ENCODE data around the gene NFIB.

NFIB gene

DNA sequence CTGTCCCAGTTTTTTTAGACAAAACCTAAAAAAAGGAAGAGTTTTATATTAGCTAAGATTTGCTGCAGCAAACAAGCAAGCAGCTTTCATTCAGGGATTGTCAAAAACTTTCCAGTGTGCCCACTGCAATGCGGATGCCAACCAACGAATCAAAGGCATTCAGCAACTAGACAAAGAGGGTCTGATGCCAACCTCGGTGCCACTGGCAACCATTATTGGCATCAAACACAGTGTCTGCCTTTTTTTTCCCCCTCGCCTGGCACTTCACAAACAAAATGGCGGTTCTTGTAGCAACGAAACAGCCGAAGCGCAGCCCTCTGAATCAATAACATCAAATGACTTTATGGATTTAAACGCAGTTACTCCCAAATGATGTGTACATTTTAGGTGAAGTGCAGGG is 10.4 kb downstream of the NFIB start:
- FAIRE-seq (no peak), DNase-seq (ENCODE audit: insufficient read length, low spot score) (no peak)
- TF ChIP-seq POLR2A (IDR thresholded peaks at IDR 0.05; ENCODE audit: low read depth, low read length) (no peak), POU2F2 (IDR thresholded peaks at IDR 0.05; ENCODE audit: low read depth, low read length) (no peak), PAX5 (IDR thresholded peaks at IDR 0.05; ENCODE audit: insufficient read depth, low read length, severe bottlenecking) (no peak), TAF1 (IDR thresholded peaks at IDR 0.05; ENCODE audit: low read depth, low read length) (no peak), SPI1 (IDR thresholded peaks at IDR 0.05; ENCODE audit: low read depth, low read length) (no peak), POLR2AphosphoS5 (IDR thresholded peaks at IDR 0.05; ENCODE audit: low read depth, low read length) (no peak)

GRCh38 chr9:14303100-14303499 is 10.8 kb downstream of the NFIB start:
- no peak for TF ChIP-seq SPI1 (IDR thresholded peaks at IDR 0.05; ENCODE audit: low read depth, low read length)
- no peak for TF ChIP-seq TAF1 (IDR thresholded peaks at IDR 0.05; ENCODE audit: low read depth, low read length)
- TF ChIP-seq PAX5 (IDR thresholded peaks at IDR 0.05; ENCODE audit: insufficient read depth, low read length, severe bottlenecking) = no peak
- TF ChIP-seq POLR2AphosphoS5 (IDR thresholded peaks at IDR 0.05; ENCODE audit: low read depth, low read length) = no peak
- no peak for TF ChIP-seq POLR2A (IDR thresholded peaks at IDR 0.05; ENCODE audit: low read depth, low read length)
- TF ChIP-seq POU2F2 (IDR thresholded peaks at IDR 0.05; ENCODE audit: low read depth, low read length) = no peak
- DNase-seq (ENCODE audit: insufficient read length, low spot score) (no peak), FAIRE-seq (no peak)

GRCh38 chr9:14302405-14302804 is 11.5 kb downstream of the NFIB start:
- TF ChIP-seq POLR2AphosphoS5 (IDR thresholded peaks at IDR 0.05; ENCODE audit: low read depth, low read length) = no peak
- TF ChIP-seq PAX5 (IDR thresholded peaks at IDR 0.05; ENCODE audit: insufficient read depth, low read length, severe bottlenecking) = no peak
- no peak for TF ChIP-seq SPI1 (IDR thresholded peaks at IDR 0.05; ENCODE audit: low read depth, low read length)
- no peak for TF ChIP-seq POU2F2 (IDR thresholded peaks at IDR 0.05; ENCODE audit: low read depth, low read length)
- TF ChIP-seq TAF1 (IDR thresholded peaks at IDR 0.05; ENCODE audit: low read depth, low read length) = no peak
- no peak for TF ChIP-seq POLR2A (IDR thresholded peaks at IDR 0.05; ENCODE audit: low read depth, low read length)

GRCh38 chr9:14301583-14302021 is 12.3 kb downstream of the NFIB start:
- TF ChIP-seq POLR2A (IDR thresholded peaks at IDR 0.05; ENCODE audit: low read depth, low read length) (no peak), POLR2AphosphoS5 (IDR thresholded peaks at IDR 0.05; ENCODE audit: low read depth, low read length) (no peak), POU2F2 (IDR thresholded peaks at IDR 0.05; ENCODE audit: low read depth, low read length) (no peak), PAX5 (IDR thresholded peaks at IDR 0.05; ENCODE audit: insufficient read depth, low read length, severe bottlenecking) (no peak), SPI1 (IDR thresholded peaks at IDR 0.05; ENCODE audit: low read depth, low read length) (no peak), TAF1 (IDR thresholded peaks at IDR 0.05; ENCODE audit: low read depth, low read length) (no peak)
- FAIRE-seq (no peak), DNase-seq (ENCODE audit: insufficient read length, low spot score) (no peak)

More at GRCh38 chr9:14302405-14302804, 11.5 kb downstream of the NFIB start:
- DNase-seq (ENCODE audit: insufficient read length, low spot score) = no peak
- no peak for FAIRE-seq

DNA sequence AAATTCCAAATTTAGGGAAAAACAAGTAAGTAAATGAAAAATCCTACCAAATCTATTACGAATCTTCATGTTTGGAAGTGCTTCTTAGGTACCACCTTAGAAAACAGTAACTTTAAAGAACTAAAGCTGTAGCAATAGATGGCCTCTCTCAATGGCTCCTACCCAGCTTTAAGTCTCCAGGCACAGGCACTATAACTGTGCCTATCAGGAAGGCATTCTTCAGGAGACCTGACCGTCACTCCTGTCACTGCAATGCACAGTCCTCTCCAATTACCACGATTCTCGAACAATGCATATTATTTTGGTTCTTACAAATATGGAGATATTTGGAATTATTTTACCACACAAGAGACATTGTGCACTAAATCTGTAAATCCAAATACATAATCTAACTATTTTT is 12.9 kb downstream of the NFIB start:
- no peak for TF ChIP-seq TAF1 (IDR thresholded peaks at IDR 0.05; ENCODE audit: low read depth, low read length)
- TF ChIP-seq SPI1 (IDR thresholded peaks at IDR 0.05; ENCODE audit: low read depth, low read length) = no peak
- no peak for TF ChIP-seq POLR2A (IDR thresholded peaks at IDR 0.05; ENCODE audit: low read depth, low read length)
- no peak for TF ChIP-seq POU2F2 (IDR thresholded peaks at IDR 0.05; ENCODE audit: low read depth, low read length)
- no peak for TF ChIP-seq POLR2AphosphoS5 (IDR thresholded peaks at IDR 0.05; ENCODE audit: low read depth, low read length)
- no peak for TF ChIP-seq PAX5 (IDR thresholded peaks at IDR 0.05; ENCODE audit: insufficient read depth, low read length, severe bottlenecking)
- DNase-seq (ENCODE audit: insufficient read length, low spot score) (no peak), FAIRE-seq (no peak)

DNA sequence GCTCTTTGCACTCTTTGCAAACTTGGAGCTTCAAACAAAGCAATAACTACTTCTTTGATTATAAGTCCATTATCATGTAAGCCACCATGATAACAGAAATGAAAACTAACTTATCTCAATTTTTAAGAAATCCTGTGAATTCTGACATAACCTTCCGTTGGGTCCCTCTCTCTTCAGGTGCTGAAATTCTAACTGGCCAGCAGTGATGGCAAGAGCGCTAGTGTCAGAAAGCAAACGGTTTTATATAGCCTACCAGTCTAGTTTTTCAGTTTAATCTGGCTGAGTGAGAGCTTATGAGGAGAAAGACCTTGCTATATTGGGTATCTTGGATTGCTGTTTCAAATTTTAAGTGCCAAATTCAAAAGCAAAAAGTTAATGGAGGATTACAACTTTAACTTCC is 13.4 kb downstream of the NFIB start:
- DNase-seq (ENCODE audit: insufficient read length, low spot score) (no peak), FAIRE-seq (no peak)
- no peak for TF ChIP-seq SPI1 (IDR thresholded peaks at IDR 0.05; ENCODE audit: low read depth, low read length)

- DNase-seq (ENCODE audit: insufficient read length, low spot score) (no peak), FAIRE-seq (no peak)
- TF ChIP-seq PAX5 (IDR thresholded peaks at IDR 0.05; ENCODE audit: insufficient read depth, low read length, severe bottlenecking) (no peak), POU2F2 (IDR thresholded peaks at IDR 0.05; ENCODE audit: low read depth, low read length) (no peak), SPI1 (IDR thresholded peaks at IDR 0.05; ENCODE audit: low read depth, low read length) (no peak), TAF1 (IDR thresholded peaks at IDR 0.05; ENCODE audit: low read depth, low read length) (no peak), POLR2AphosphoS5 (IDR thresholded peaks at IDR 0.05; ENCODE audit: low read depth, low read length) (no peak), POLR2A (IDR thresholded peaks at IDR 0.05; ENCODE audit: low read depth, low read length) (no peak)
Observed at GRCh38 chr9:14300040-14300439, 13.9 kb downstream of the NFIB start.

DNA sequence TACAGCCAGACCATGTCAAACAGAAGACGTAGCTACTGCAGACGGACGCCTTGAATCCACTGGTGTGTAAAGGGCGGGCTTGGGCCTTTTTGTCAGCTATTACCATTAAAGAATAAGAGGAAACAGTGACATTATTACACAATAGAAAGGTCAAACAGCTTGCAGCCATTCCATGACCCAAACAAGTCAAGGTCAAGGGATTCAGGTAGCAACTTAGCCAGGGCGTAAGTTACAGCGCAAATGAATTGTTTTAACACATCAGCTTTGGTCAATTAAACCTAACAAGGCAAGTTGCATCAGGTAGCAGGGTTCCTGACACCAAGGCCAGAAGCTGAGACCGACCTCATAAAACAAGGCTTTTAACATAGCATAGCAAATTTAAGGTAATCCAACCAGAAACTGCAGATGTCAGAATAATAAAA is 15.3 kb downstream of the NFIB start:
- no peak for DNase-seq (ENCODE audit: insufficient read length, low spot score)
- FAIRE-seq = no peak

DNA sequence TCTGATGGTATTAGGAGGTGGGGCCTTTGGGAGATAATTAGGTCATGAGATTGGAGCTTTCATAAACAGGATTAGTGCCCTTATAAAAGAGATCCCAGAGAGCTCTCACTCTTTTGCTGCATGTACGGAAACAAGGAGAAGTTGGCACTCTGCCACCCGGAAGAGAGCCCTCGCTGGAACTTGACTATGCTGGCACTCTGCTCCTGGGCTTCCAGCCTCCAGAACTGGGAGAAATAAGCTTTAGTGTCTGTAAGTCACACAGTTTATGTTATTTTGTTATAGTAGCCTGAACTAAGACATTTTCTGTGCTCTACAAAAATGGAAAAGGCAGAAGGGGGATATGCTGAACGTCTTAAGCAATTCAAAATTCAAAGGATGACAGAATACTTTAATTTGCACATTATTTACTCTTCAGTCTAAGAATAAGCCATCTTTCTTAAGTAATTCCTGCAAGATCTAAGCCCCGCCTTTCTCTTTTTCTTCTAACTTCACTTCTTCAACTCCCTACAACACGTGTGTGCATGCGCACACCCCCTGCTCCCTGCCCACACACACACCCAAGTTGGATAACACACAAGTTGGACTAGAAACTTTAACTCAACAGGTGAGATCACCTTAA is 17.3 kb downstream of the NFIB start:
- no peak for FAIRE-seq
- no peak for TF ChIP-seq TAF1 (IDR thresholded peaks at IDR 0.05; ENCODE audit: low read depth, low read length)
- no peak for TF ChIP-seq POLR2A (IDR thresholded peaks at IDR 0.05; ENCODE audit: low read depth, low read length)
- TF ChIP-seq PAX5 (IDR thresholded peaks at IDR 0.05; ENCODE audit: insufficient read depth, low read length, severe bottlenecking) = no peak
- no peak for DNase-seq (ENCODE audit: insufficient read length, low spot score)

More for the DNA sequence above, 15.3 kb downstream of the NFIB start:
- TF ChIP-seq POU2F2 (IDR thresholded peaks at IDR 0.05; ENCODE audit: low read depth, low read length) (no peak), PAX5 (IDR thresholded peaks at IDR 0.05; ENCODE audit: insufficient read depth, low read length, severe bottlenecking) (no peak), POLR2A (IDR thresholded peaks at IDR 0.05; ENCODE audit: low read depth, low read length) (no peak), POLR2AphosphoS5 (IDR thresholded peaks at IDR 0.05; ENCODE audit: low read depth, low read length) (no peak), SPI1 (IDR thresholded peaks at IDR 0.05; ENCODE audit: low read depth, low read length) (no peak), TAF1 (IDR thresholded peaks at IDR 0.05; ENCODE audit: low read depth, low read length) (no peak)

DNA sequence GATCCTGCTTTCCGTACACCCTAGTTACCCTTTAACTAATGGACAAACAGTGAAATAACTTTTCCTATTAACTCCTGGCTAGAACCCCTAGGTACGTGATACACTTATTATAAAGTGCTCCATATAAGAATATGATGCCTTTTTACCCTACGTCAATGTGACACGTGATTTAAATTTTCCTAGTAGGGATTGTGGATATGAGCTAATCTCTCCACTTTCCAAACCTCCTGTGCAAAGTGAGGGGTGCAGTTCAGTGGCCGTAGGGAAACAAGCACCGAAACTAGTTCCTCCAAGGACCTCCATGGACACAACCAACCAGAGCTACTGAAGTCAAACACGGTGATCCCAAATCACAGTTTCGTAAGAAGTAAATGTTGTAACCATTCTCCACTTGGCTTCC is 19.3 kb downstream of the NFIB start:
- TF ChIP-seq PAX5 (IDR thresholded peaks at IDR 0.05; ENCODE audit: insufficient read depth, low read length, severe bottlenecking) = no peak
- no peak for TF ChIP-seq SPI1 (IDR thresholded peaks at IDR 0.05; ENCODE audit: low read depth, low read length)
- TF ChIP-seq POLR2AphosphoS5 (IDR thresholded peaks at IDR 0.05; ENCODE audit: low read depth, low read length) = no peak
- TF ChIP-seq TAF1 (IDR thresholded peaks at IDR 0.05; ENCODE audit: low read depth, low read length) = no peak
- TF ChIP-seq POU2F2 (IDR thresholded peaks at IDR 0.05; ENCODE audit: low read depth, low read length) = no peak
- TF ChIP-seq POLR2A (IDR thresholded peaks at IDR 0.05; ENCODE audit: low read depth, low read length) = no peak
- DNase-seq (ENCODE audit: insufficient read length, low spot score) = no peak
- FAIRE-seq = no peak
